SK-N-SH treated with all-trans-retinoic acid at 6 μM for 48 hours (cell line): ENCODE results near the gene POLR2E.

Experiments
- ATAC-seq: fragments of 200-7000 bp; cut with Tn5 transposase; 3 replicates; pipeline ENCODE4 v1.9.1; 2020; ENCODE audit warnings: mild to moderate bottlenecking, moderate library complexity
- ARNTL ChIP-seq: fragments of 450-650 bp; formaldehyde crosslinking; IDR thresholded peaks from 2 replicates; pipeline ENCODE4 v1.5.0; 2020; ENCODE audit warnings: low read depth, mild to moderate bottlenecking, moderate library complexity, borderline replicate concordance
- BACH2 ChIP-seq: fragments of 250-450 bp; sonication (Bioruptor Pico); IDR thresholded peaks from 2 replicates; pipeline ENCODE4 v1.9.0; 2021; ENCODE audit warnings: mild to moderate bottlenecking, borderline replicate concordance
- CREB5 ChIP-seq: fragments of 250-450 bp; sonication (Bioruptor Pico); IDR thresholded peaks from 2 replicates; pipeline ENCODE4 v1.5.1; 2020; ENCODE audit warnings: low read depth, mild to moderate bottlenecking, moderate library complexity
- CSDC2 ChIP-seq: fragments of 250-450 bp; sonication (Bioruptor Pico); IDR thresholded peaks from 2 replicates; pipeline ENCODE4 v1.5.0; 2020; ENCODE audit warnings: mild to moderate bottlenecking, moderate library complexity
- ESRRG ChIP-seq: fragments of 250-450 bp; sonication (Bioruptor Pico); IDR thresholded peaks from 2 replicates; pipeline ENCODE4 v1.6.1; 2021; ENCODE audit warnings: mild to moderate bottlenecking
- ISL1 ChIP-seq: fragments of 250-450 bp; sonication (Bioruptor Pico); IDR thresholded peaks from 2 replicates; pipeline ENCODE4 v2.1.2; 2022; ENCODE audit warnings: mild to moderate bottlenecking, moderate library complexity
- OSR1 ChIP-seq: fragments of 250-450 bp; sonication (Bioruptor Pico); IDR thresholded peaks from 2 replicates; pipeline ENCODE4 v1.8.0; 2022; ENCODE audit warnings: moderate library complexity, mild to moderate bottlenecking, inconsistent platforms
- PATZ1 ChIP-seq: fragments of 250-450 bp; sonication (Bioruptor Pico); IDR thresholded peaks from 2 replicates; pipeline ENCODE4 v1.8.0; 2020; ENCODE audit warnings: mild to moderate bottlenecking, moderate library complexity, borderline replicate concordance
- RARB ChIP-seq: fragments of 250-450 bp; sonication (Bioruptor Pico); IDR thresholded peaks from 2 replicates; pipeline ENCODE4 v1.8.0; 2021; ENCODE audit warnings: mild to moderate bottlenecking, moderate library complexity
- SNAI2 ChIP-seq: fragments of 250-450 bp; sonication (Bioruptor Pico); IDR thresholded peaks from 2 replicates; pipeline ENCODE4 v1.5.0; 2020; ENCODE audit warnings: mild to moderate bottlenecking, moderate library complexity
- TCF4 ChIP-seq: fragments of 250-450 bp; sonication (Bioruptor Pico); IDR thresholded peaks from 2 replicates; pipeline ENCODE4 v1.8.0; 2021; ENCODE audit warnings: mild to moderate bottlenecking, moderate library complexity, borderline replicate concordance
- TOX ChIP-seq: fragments of 250-450 bp; sonication (Bioruptor Pico); IDR thresholded peaks from 2 replicates; pipeline ENCODE4 v1.8.0; 2021; ENCODE audit warnings: mild to moderate bottlenecking, moderate library complexity, borderline replicate concordance
- ZC3H10 ChIP-seq: fragments of 250-450 bp; sonication (Bioruptor Pico); IDR thresholded peaks from 2 replicates; pipeline ENCODE4 v1.5.1; 2021; ENCODE audit warnings: mild to moderate bottlenecking, moderate library complexity
- ZFP3 ChIP-seq: fragments of 250-450 bp; sonication (Bioruptor Pico); IDR thresholded peaks from 2 replicates; pipeline ENCODE4 v1.5.0; 2020; ENCODE audit warnings: mild to moderate bottlenecking, moderate library complexity
- ZFP30 ChIP-seq: fragments of 450-650 bp; formaldehyde crosslinking; IDR thresholded peaks from 2 replicates; pipeline ENCODE4 v1.5.0; 2022; ENCODE audit warnings: mild to moderate bottlenecking, moderate library complexity
- ZNF565 ChIP-seq: fragments of 450-650 bp; formaldehyde crosslinking; conservative IDR thresholded peaks from 2 replicates; pipeline ENCODE4 v1.5.0; 2020; ENCODE audit warnings: low read depth, mild to moderate bottlenecking, moderate library complexity
- ZNF70 ChIP-seq: fragments of 450-650 bp; formaldehyde crosslinking; IDR thresholded peaks from 2 replicates; pipeline ENCODE4 v1.5.0; 2020; ENCODE audit warnings: mild to moderate bottlenecking, moderate library complexity
- ZNF8 ChIP-seq: fragments of 450-650 bp; formaldehyde crosslinking; IDR thresholded peaks from 2 replicates; pipeline ENCODE4 v1.5.0; 2020; ENCODE audit warnings: mild to moderate bottlenecking, moderate library complexity
- TF ChIP-seq, protein P1 (sequence below): fragments of 250-450 bp; sonication (Bioruptor Pico); IDR thresholded peaks from 2 replicates; pipeline ENCODE4 v1.8.0; 2021; ENCODE audit warnings: low read depth, mild to moderate bottlenecking, moderate library complexity, borderline replicate concordance
- TF ChIP-seq, protein P2 (sequence below): fragments of 250-450 bp; sonication (Bioruptor Pico); IDR thresholded peaks from 2 replicates; pipeline ENCODE4 v1.5.1; 2021; ENCODE audit warnings: mild to moderate bottlenecking, moderate library complexity
- TF ChIP-seq, protein P3 (sequence below): fragments of 250-450 bp; sonication (Bioruptor Pico); IDR thresholded peaks from 2 replicates; pipeline ENCODE4 v1.5.0; 2020; ENCODE audit warnings: mild to moderate bottlenecking, moderate library complexity

POLR2E gene

DNA sequence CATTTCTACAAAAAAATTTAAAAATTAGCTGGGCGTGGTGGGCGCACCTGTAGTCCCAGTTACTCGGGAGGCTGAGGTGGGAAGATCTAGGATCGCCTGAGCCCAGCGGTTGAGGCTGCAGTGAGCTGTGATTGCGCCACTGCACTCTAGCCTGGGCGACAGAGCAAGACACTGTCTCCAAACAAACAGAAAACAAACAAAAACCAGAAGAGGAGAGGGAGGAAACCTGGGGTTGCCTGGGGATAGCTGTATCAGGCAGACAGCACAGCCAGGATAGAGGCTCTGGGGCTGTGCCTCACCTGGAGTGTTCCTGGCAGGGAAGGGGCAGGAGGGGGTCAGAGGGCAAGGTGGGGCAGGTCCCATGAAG lies 2.6 kb upstream of the POLR2E start (continued):
- no peak for TF ChIP-seq ZNF565 (CRISPR knock-in tag)
- TF ChIP-seq CSDC2 = no peak
- TF ChIP-seq CREB5 (CRISPR knock-in tag) = no peak
- no peak for TF ChIP-seq RARB (CRISPR knock-in tag)

- ATAC-seq = peak; percentile 7
- no peak for TF ChIP-seq CREB5 (CRISPR knock-in tag)
- TF ChIP-seq RARB (CRISPR knock-in tag) = no peak
- TF ChIP-seq ARNTL (CRISPR knock-in tag) = no peak
- no peak for TF ChIP-seq OSR1 (CRISPR knock-in tag)
- TF ChIP-seq, protein P1, sequence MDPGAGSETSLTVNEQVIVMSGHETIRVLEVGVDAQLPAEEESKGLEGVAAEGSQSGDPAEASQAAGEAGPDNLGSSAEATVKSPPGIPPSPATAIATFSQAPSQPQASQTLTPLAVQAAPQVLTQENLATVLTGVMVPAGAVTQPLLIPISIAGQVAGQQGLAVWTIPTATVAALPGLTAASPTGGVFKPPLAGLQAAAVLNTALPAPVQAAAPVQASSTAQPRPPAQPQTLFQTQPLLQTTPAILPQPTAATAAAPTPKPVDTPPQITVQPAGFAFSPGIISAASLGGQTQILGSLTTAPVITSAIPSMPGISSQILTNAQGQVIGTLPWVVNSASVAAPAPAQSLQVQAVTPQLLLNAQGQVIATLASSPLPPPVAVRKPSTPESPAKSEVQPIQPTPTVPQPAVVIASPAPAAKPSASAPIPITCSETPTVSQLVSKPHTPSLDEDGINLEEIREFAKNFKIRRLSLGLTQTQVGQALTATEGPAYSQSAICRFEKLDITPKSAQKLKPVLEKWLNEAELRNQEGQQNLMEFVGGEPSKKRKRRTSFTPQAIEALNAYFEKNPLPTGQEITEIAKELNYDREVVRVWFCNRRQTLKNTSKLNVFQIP = no peak
- TF ChIP-seq TCF4 (CRISPR knock-in tag) = no peak
- TF ChIP-seq PATZ1 = no peak
- no peak for TF ChIP-seq ESRRG (CRISPR knock-in tag)
- no peak for TF ChIP-seq SNAI2 (CRISPR knock-in tag)
- TF ChIP-seq, protein P2, sequence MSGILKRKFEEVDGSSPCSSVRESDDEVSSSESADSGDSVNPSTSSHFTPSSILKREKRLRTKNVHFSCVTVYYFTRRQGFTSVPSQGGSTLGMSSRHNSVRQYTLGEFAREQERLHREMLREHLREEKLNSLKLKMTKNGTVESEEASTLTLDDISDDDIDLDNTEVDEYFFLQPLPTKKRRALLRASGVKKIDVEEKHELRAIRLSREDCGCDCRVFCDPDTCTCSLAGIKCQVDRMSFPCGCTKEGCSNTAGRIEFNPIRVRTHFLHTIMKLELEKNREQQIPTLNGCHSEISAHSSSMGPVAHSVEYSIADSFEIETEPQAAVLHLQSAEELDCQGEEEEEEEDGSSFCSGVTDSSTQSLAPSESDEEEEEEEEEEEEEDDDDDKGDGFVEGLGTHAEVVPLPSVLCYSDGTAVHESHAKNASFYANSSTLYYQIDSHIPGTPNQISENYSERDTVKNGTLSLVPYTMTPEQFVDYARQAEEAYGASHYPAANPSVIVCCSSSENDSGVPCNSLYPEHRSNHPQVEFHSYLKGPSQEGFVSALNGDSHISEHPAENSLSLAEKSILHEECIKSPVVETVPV (CRISPR knock-in tag) = no peak
- TF ChIP-seq ZFP3 (CRISPR knock-in tag) = no peak
- TF ChIP-seq CSDC2 = no peak
- TF ChIP-seq ISL1 = no peak
- no peak for TF ChIP-seq ZNF8 (CRISPR knock-in tag)
- no peak for TF ChIP-seq BACH2
- TF ChIP-seq TOX (CRISPR knock-in tag) = no peak
- TF ChIP-seq, protein P3, sequence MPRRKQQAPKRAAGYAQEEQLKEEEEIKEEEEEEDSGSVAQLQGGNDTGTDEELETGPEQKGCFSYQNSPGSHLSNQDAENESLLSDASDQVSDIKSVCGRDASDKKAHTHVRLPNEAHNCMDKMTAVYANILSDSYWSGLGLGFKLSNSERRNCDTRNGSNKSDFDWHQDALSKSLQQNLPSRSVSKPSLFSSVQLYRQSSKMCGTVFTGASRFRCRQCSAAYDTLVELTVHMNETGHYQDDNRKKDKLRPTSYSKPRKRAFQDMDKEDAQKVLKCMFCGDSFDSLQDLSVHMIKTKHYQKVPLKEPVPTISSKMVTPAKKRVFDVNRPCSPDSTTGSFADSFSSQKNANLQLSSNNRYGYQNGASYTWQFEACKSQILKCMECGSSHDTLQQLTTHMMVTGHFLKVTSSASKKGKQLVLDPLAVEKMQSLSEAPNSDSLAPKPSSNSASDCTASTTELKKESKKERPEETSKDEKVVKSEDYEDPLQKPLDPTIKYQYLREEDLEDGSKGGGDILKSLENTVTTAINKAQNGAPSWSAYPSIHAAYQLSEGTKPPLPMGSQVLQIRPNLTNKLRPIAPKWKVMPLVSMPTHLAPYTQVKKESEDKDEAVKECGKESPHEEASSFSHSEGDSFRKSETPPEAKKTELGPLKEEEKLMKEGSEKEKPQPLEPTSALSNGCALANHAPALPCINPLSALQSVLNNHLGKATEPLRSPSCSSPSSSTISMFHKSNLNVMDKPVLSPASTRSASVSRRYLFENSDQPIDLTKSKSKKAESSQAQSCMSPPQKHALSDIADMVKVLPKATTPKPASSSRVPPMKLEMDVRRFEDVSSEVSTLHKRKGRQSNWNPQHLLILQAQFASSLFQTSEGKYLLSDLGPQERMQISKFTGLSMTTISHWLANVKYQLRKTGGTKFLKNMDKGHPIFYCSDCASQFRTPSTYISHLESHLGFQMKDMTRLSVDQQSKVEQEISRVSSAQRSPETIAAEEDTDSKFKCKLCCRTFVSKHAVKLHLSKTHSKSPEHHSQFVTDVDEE = no peak
Measured at GRCh38 chr19:1094655-1094977, 559 bp downstream of the POLR2E start.

GRCh38 chr19:1093811-1094553 lies 1.2 kb downstream of the POLR2E start:
- ATAC-seq = no peak
- TF ChIP-seq CREB5 (CRISPR knock-in tag) = no peak
- no peak for TF ChIP-seq ISL1
- TF ChIP-seq ZNF8 (CRISPR knock-in tag) = no peak
- TF ChIP-seq, protein P2 (CRISPR knock-in tag) = no peak
- no peak for TF ChIP-seq BACH2
- TF ChIP-seq CSDC2 = no peak
- TF ChIP-seq ZC3H10 (CRISPR knock-in tag) = no peak
- no peak for TF ChIP-seq TOX (CRISPR knock-in tag)
- TF ChIP-seq RARB (CRISPR knock-in tag) = no peak
- no peak for TF ChIP-seq ZNF70 (CRISPR knock-in tag)
- no peak for TF ChIP-seq ESRRG (CRISPR knock-in tag)
- no peak for TF ChIP-seq ZFP30
